ENCODE results near the gene STH.

The STH gene, protein sequence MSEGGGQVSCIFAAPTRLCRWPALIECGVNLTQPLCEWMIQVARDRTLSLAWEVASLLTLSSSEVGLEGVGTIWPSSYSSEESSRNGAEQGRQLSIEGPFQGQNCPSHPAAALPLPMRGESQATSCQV

DNA sequence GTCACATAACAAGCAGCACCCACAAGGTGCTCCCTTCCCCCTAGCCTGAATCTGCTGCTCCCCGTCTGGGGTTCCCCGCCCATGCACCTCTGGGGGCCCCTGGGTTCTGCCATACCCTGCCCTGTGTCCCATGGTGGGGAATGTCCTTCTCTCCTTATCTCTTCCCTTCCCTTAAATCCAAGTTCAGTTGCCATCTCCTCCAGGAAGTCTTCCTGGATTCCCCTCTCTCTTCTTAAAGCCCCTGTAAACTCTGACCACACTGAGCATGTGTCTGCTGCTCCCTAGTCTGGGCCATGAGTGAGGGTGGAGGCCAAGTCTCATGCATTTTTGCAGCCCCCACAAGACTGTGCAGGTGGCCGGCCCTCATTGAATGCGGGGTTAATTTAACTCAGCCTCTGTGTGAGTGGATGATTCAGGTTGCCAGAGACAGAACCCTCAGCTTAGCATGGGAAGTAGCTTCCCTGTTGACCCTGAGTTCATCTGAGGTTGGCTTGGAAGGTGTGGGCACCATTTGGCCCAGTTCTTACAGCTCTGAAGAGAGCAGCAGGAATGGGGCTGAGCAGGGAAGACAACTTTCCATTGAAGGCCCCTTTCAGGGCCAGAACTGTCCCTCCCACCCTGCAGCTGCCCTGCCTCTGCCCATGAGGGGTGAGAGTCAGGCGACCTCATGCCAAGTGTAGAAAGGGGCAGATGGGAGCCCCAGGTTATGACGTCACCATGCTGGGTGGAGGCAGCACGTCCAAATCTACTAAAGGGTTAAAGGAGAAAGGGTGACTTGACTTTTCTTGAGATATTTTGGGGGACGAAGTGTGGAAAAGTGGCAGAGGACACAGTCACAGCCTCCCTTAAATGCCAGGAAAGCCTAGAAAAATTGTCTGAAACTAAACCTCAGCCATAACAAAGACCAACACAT lies at the start of gene STH:
Gene STH, plus strand, starts transcription at position 264 of the 913 bp plus-strand sequence. Its CDS starts 30 bp downstream, at position 294.
- in situ Hi-C loops (cut with MboI; ENCODE audit: low sequenced_read_pairs, unreplicated experiment) = no loop called here
- no peak for DNase-seq (ENCODE audit: low spot score)
- TF ChIP-seq, protein P1, sequence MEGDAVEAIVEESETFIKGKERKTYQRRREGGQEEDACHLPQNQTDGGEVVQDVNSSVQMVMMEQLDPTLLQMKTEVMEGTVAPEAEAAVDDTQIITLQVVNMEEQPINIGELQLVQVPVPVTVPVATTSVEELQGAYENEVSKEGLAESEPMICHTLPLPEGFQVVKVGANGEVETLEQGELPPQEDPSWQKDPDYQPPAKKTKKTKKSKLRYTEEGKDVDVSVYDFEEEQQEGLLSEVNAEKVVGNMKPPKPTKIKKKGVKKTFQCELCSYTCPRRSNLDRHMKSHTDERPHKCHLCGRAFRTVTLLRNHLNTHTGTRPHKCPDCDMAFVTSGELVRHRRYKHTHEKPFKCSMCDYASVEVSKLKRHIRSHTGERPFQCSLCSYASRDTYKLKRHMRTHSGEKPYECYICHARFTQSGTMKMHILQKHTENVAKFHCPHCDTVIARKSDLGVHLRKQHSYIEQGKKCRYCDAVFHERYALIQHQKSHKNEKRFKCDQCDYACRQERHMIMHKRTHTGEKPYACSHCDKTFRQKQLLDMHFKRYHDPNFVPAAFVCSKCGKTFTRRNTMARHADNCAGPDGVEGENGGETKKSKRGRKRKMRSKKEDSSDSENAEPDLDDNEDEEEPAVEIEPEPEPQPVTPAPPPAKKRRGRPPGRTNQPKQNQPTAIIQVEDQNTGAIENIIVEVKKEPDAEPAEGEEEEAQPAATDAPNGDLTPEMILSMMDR (IDR thresholded peaks at IDR 0.05; ENCODE audit: borderline replicate concordance, control extremely low read depth, extremely low read depth, insufficient read depth, missing control alignments) = no peak

DNA sequence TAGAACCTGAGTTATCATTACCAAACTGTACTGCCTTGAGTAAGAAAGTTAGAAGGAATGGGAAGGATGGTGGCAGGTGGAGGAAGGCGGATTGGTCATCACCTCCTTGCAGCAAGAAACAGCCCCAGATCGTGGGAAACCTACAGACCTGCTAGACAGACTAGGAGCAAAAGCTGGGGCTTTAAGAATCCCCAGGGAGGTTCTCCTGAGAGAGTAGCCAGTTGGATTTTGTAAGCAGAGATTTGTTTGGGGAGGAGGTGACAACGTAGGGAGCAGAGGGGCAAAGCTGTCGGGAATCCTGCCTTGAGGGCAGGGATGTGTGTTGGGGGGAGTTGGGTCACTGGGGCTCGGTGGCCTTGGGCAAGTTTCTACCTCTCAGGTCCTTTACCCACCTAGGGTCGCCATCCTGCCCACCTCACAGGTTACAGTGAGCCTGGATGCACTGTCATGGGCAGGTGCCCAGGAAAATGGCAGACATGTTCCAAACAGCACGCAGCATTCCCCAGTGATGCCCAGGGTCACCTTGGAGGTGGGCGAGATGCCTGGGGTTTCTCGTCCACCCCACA lies 49.2 kb upstream of the STH start:
- TF ChIP-seq, protein P1 (IDR thresholded peaks at IDR 0.05; ENCODE audit: borderline replicate concordance, control extremely low read depth, extremely low read depth, insufficient read depth, missing control alignments) = no peak
- in situ Hi-C loops (cut with MboI; ENCODE audit: low sequenced_read_pairs, unreplicated experiment) = no loop called here

DNA sequence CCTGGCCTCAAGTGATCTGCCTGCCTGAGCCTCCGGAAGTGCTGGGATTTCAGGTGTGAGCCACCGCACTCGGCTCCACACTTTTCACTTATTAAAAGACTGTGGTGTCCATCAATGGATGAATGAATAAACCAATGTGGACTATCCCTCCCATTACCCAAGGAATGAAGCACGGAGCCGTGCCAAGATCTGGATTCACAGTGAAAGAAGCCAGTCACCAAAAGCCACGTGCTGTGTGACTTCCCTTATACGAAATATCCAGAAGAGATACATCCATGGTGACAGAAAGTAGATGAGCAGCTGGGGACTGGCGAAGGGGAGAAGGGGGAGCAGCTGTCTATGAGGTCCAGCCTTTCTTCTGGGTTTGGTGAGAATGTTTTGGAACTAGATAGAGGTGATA lies 48.2 kb upstream of the STH start:
- in situ Hi-C loops (cut with MboI; ENCODE audit: low sequenced_read_pairs, unreplicated experiment) = no loop called here
- TF ChIP-seq, protein P1 (IDR thresholded peaks at IDR 0.05; ENCODE audit: borderline replicate concordance, control extremely low read depth, extremely low read depth, insufficient read depth, missing control alignments) = no peak
- no peak for DNase-seq (ENCODE audit: low spot score)

More for the DNA sequence above, 49.2 kb upstream of the STH start:
- DNase-seq (ENCODE audit: low spot score) = no peak

DNA sequence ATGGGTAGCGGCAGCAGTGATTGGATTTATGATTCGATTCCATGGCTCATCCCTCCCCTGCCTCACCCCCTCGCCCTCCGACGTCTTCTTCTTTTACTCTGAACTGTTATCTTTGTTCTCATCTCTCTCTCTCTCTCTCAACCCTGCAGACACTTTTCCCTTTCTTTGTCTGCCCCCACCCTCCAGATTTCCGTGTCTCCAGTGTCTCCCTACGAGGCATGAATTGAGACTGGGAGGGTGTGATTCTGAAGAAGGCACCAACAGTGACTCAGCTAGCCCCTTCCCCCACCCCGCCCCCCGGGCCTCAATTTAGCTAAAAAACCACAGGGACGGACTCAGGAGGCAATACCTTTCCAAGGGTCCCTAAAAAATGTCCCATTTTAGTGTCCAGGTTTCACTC lies 47.6 kb upstream of the STH start:
- in situ Hi-C loops (cut with MboI; ENCODE audit: low sequenced_read_pairs, unreplicated experiment) = no loop called here
- no peak for DNase-seq (ENCODE audit: low spot score)

DNA sequence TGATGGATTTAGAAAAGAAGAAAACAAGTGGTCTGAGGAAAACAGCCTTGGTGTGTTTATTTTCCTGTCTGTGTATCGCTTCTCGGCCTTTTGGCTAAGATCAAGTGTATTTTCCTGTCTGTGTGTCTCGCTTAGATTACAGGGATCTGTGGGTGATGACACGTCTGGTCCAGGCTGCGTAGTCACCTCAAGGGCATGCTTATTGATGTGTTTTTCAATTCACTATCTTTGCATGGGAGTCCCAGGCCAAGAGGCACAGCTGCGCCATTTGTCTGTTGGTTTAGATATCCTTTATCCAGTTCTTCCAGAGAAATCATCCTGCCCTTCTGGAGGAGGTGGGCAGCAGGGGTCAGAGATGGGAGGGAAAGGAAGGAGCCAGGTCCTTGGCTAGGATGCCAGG lies 47.1 kb upstream of the STH start:
- TF ChIP-seq, protein P1 (IDR thresholded peaks at IDR 0.05; ENCODE audit: borderline replicate concordance, control extremely low read depth, extremely low read depth, insufficient read depth, missing control alignments) = no peak
- no peak for DNase-seq (ENCODE audit: low spot score)
- in situ Hi-C loops (cut with MboI; ENCODE audit: low sequenced_read_pairs, unreplicated experiment) = no loop called here

More for the DNA sequence above, 47.6 kb upstream of the STH start:
- TF ChIP-seq, protein P1 (IDR thresholded peaks at IDR 0.05; ENCODE audit: borderline replicate concordance, control extremely low read depth, extremely low read depth, insufficient read depth, missing control alignments) = no peak

DNA sequence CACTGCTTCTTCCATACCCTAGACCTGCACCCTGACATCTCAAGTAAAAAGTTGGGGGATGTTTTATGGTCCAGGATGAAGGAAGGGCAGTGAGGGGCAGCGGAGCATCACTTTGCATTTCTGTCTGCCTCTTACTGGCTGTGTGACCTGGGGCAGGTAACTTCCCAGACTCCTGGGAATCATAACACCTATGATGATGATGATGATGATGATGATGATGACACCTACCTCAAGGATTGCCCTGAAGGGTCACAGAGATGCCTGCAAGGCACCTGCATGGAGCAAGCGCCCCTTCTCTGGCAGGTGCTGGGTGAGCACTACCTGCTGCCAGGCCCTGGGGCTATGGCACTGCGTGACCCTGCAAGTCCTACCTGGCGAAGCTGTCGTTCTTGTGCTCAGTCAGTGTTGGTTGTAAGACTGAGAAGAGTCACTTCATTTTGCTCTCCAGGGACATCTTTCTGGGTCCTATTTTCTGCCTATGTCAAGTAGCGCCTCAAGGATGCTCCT lies 46.2 kb upstream of the STH start:
- DNase-seq (ENCODE audit: low spot score) = no peak
- TF ChIP-seq, protein P1 (IDR thresholded peaks at IDR 0.05; ENCODE audit: borderline replicate concordance, control extremely low read depth, extremely low read depth, insufficient read depth, missing control alignments) = no peak
- in situ Hi-C loops (cut with MboI; ENCODE audit: low sequenced_read_pairs, unreplicated experiment) = no loop called here

Measured in GM13976 (cell line).